ENCODE data around the gene MGAT3. TPM values are rescaled to one million over a fixed set of nuclear protein-coding genes. Genes with fewer than 3 reads are reported as not detected.

Gene MGAT3
- total RNA-seq, 1 experiment from 2014 or later = 5.0 TPM

DNA sequence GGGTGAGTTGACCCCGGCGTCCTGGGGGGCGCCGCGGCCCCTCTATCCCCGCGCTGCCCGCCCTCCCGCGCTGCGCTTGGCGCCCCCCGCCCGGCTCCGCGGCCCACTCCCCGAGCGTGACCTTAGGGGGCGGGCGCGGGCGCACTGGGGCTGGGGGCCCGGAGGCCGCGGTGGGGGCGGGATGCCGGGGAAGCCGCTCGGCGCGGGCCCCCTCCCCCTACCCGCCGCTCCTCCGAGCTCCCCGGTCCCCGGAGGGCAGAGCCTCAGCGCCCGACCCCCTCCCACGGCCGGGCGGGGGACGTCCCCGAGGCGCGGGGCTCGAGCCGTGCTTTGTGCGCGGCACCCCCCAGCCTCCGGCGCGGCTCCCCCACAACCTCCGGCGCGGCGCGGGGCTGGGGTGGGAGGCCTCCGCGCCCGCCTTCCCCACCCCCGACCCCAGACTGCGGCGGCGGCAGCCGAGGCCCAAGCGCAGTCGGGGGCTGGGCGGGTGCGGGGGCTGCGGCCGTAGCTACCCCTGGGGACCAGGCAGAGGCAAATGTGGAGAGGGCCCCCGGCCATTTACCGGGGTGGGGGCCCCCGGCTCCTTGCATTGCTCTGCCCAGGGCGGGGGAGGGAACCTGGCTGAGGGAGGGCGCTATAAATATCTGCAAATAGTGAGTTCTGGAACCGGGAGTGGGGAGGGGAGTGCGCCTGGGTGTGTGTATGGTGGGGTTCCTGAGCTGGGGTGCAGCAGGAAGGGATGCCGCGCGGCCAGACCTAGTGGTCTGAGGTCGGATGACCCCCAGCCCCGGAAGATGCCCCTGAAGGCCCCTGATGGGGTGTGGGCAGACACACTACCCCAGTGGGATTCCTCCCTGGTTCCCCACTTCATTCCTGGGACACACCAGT is 988 bp downstream of the MGAT3 start:
- peaks cover 0 to 3% (median 0%) of the 10 kb centered on the region in 3 experiments; a peak in 1 of 7 replicates for H3K36me3 Mint-ChIP-seq (ENCODE audit: insufficient read depth in 1 of 3, low read depth in 3 of 3)
- H3K27ac ChIP-seq (ENCODE audit: insufficient read length, low read depth, low read length) = no peak overlapping the region
- no peak overlapping the region; the same call in 1 of the 2 replicates for H3K14ac ChIP-seq (ENCODE audit: insufficient read depth, low read length)
- DNase-seq = no peak
- H3K4me1 Mint-ChIP-seq = peaks cover 22 to 31% of the 10 kb centered on the region in 2 experiments
- 0 out of 2 replicates have a peak, but pooled peaks cover 2% of the 10 kb centered on the region for H3K4me1 ChIP-seq (ENCODE audit: insufficient read depth, low read length)
- peak overlapping the region; percentile 49 for H3K4me2 ChIP-seq (ENCODE audit: insufficient read depth, insufficient read length, low read length)
- H3K79me1 ChIP-seq (ENCODE audit: insufficient read depth, low read depth, low read length, poor library complexity, severe bottlenecking) = no peaks in the 10 kb centered on the region
- H4K5ac ChIP-seq (ENCODE audit: insufficient read length, low read depth, low read length) = no peak overlapping the region
- no peak overlapping the region for H4K8ac ChIP-seq (replicated peaks; ENCODE audit: insufficient read length, low read depth, low read length)
- H3K9ac ChIP-seq (ENCODE audit: extremely low read depth, insufficient read length, low read length) = no peak overlapping the region
- H2BK15ac ChIP-seq (ENCODE audit: low read depth, low read length) = no peak overlapping the region
- WGBS (ENCODE audit: extremely low coverage, insufficient read length, low lambda C conversion rate) = no CpG with 5 or more reads among the region's 83 CpGs
- no peak overlapping the region for H3K23ac ChIP-seq (ENCODE audit: insufficient read length, low read depth, low read length)
- H3K27me3 Mint-ChIP-seq (ENCODE audit: low read depth) = peaks cover 73% of the 10 kb centered on the region
- H3K27me3 ChIP-seq (ENCODE audit: insufficient read depth, low read length) = peaks cover 5% of the 10 kb centered on the region; the same call in 1 of the 2 replicates
- no peak overlapping the region for H2AFZ ChIP-seq (ENCODE audit: low read length)
- no peaks in the 10 kb centered on the region for H3K9me3 Mint-ChIP-seq
- H3K27ac Mint-ChIP-seq = no peak overlapping the region
- H2BK120ac ChIP-seq (ENCODE audit: low read depth, low read length, poor library complexity, severe bottlenecking) = no peak overlapping the region
- no peak overlapping the region for H3T11ph ChIP-seq (ENCODE audit: low read length)
- H3K4me3 Mint-ChIP-seq = peak overlapping the region; percentile 67 to 89
- H3K79me2 ChIP-seq (ENCODE audit: insufficient read depth, low read length) = no peaks in the 10 kb centered on the region
- H2BK5ac ChIP-seq (ENCODE audit: insufficient read length, low read length) = no peak overlapping the region
- H2AK5ac ChIP-seq (ENCODE audit: insufficient read length, low read length) = no peak overlapping the region
- H2BK12ac ChIP-seq (ENCODE audit: insufficient read length, low read depth, low read length) = no peak overlapping the region
- H4K91ac ChIP-seq (ENCODE audit: insufficient read length, low read depth, low read length) = no peak overlapping the region
- H3K23me2 ChIP-seq (ENCODE audit: insufficient read length, low read depth, low read length, poor library complexity, severe bottlenecking) = peaks cover 3% of the 10 kb centered on the region
- H2BK20ac ChIP-seq (ENCODE audit: low read depth, low read length, poor library complexity, severe bottlenecking) = no peak overlapping the region
- H3K4ac ChIP-seq (ENCODE audit: low read depth, low read length) = no peak overlapping the region
- H3K56ac ChIP-seq (ENCODE audit: insufficient read length, low read depth, low read length) = no peak overlapping the region
- no peaks in the 10 kb centered on the region for H3K9me3 ChIP-seq (ENCODE audit: control insufficient read depth, low read depth, low read length)
- no peak for TF ChIP-seq CTCF (conservative IDR thresholded peaks at IDR 0.05)
- no peak overlapping the region for H3K18ac ChIP-seq (ENCODE audit: insufficient read length, low read depth, low read length)
- H4K20me1 ChIP-seq (ENCODE audit: control insufficient read depth, insufficient read depth, insufficient read length) = no peaks in the 10 kb centered on the region

All from H9 (cell line).